ENCODE data around the gene LETM1. TPM values are rescaled to one million over a fixed set of nuclear protein-coding genes. Genes with fewer than 3 reads are reported as not detected.
A peak's percentile ranks its signal among the peaks of the same experiment; 100 is the strongest.

Gene LETM1
- total and polyA plus RNA-seq, 2 of the 13 experiments (the other 11 are each of a cell fraction or from before 2014, with no cell fraction given) = 9.7 to 41.6 TPM

GRCh38 chr4:1770791-1771231 lies 85.1 kb downstream of the LETM1 start (continued):
- TF ChIP-seq ZHX2 (IDR thresholded peaks at IDR 0.05; ENCODE audit: low read depth) (no peak), ZHX2 (CRISPR knock-in tag; IDR thresholded peaks at IDR 0.05; ENCODE audit: borderline replicate concordance) (no peak), SOX13 (IDR thresholded peaks at IDR 0.05) (no peak), SOX13 (CRISPR knock-in tag; conservative IDR thresholded peaks at IDR 0.05 in 1 of 2, IDR thresholded peaks at IDR 0.05 in 1 of 2) (peak in 1 of 2 experiments; percentile 27; a peak in 1 of 4 replicates), HMGXB4 (CRISPR knock-in tag; IDR thresholded peaks at IDR 0.05; ENCODE audit: borderline replicate concordance in 1 of 2, low read depth in 1 of 2) (no peak), CREM (IDR thresholded peaks at IDR 0.05) (peak; percentile 20; the same call in 1 of the 2 replicates), CREM (CRISPR knock-in tag; IDR thresholded peaks at IDR 0.05) (no peak), RFXAP (CRISPR knock-in tag; IDR thresholded peaks at IDR 0.05; ENCODE audit: borderline replicate concordance) (0 out of 2 replicates have a peak, but pooled peaks have one; percentile 54), HNRNPL (IDR thresholded peaks at IDR 0.05; ENCODE audit: low read depth, low read length) (peak; percentile 82), LRRFIP1 (CRISPR knock-in tag; conservative IDR thresholded peaks at IDR 0.05) (no peak), GLMP (CRISPR knock-in tag; IDR thresholded peaks at IDR 0.05; ENCODE audit: borderline replicate concordance) (no peak), TGIF2 (CRISPR knock-in tag; IDR thresholded peaks at IDR 0.05) (no peak), ZNF782 (CRISPR knock-in tag; IDR thresholded peaks at IDR 0.05; ENCODE audit: borderline replicate concordance) (no peak), NFKB2 (CRISPR knock-in tag; IDR thresholded peaks at IDR 0.05; ENCODE audit: borderline replicate concordance) (0 out of 2 replicates have a peak, but pooled peaks have one; percentile 40), ZNF577 (CRISPR knock-in tag; IDR thresholded peaks at IDR 0.05; ENCODE audit: borderline replicate concordance, low read depth) (no peak), BORCS8-MEF2B (CRISPR knock-in tag; IDR thresholded peaks at IDR 0.05) (no peak), CHD4 (IDR thresholded peaks at IDR 0.05; ENCODE audit: borderline replicate concordance, low read length) (no peak), EEA1 (CRISPR knock-in tag; IDR thresholded peaks at IDR 0.05; ENCODE audit: borderline replicate concordance) (no peak)
